WTC11 (cell line): ENCODE data around the gene MPST. TPM values are rescaled to one million over a fixed set of nuclear protein-coding genes. Genes with fewer than 3 reads are reported as not detected.

Experiments used
- ATAC-seq: fragments of 200-7000 bp; cut with Tn5 transposase; 2 replicates; pipeline ENCODE4 v1.10.0; 2021; ENCODE audit warnings: mild to moderate bottlenecking, moderate library complexity
- CTCF ChIA-PET: fragments of 300-600 bp; sonication (Branson Sonifier 250); formaldehyde crosslinking; loops from one replicate; lab custom pipeline; 2021; ENCODE audit warnings: antibody characterized with exemption; lab: Charles Lee
- POLR2A ChIA-PET: fragments of 350-600 bp; sonication (Branson Sonifier 250); formaldehyde crosslinking; loops from one replicate; lab custom pipeline; 2021; ENCODE audit warnings: antibody characterized with exemption; lab: Charles Lee
- DNase-seq: peaks from one replicate; pipeline ENCODE4 v3.0.0; 2021; ENCODE audit warnings: low spot score
- H3K27ac Mint-ChIP-seq: 2 replicates; pipeline ENCODE4 v1.8.0; 2021; ENCODE audit warnings: mixed read lengths
- H3K27me3 Mint-ChIP-seq: 2 replicates; pipeline ENCODE4 v1.8.0; 2021; ENCODE audit warnings: low read depth, mild to moderate bottlenecking, moderate library complexity, mixed read lengths
- H3K36me3 Mint-ChIP-seq: 2 replicates; pipeline ENCODE4 v1.8.0; 2021; ENCODE audit warnings: mixed read lengths
- H3K4me1 Mint-ChIP-seq: 2 replicates; pipeline ENCODE4 v1.8.0; 2022; ENCODE audit warnings: mixed read lengths
- H3K4me3 Mint-ChIP-seq: 2 replicates; pipeline ENCODE4 v1.8.0; 2021; ENCODE audit warnings: mild to moderate bottlenecking, moderate library complexity, mixed read lengths
- H3K9me3 Mint-ChIP-seq: 2 replicates; pipeline ENCODE4 v1.8.0; 2021; ENCODE audit warnings: mixed read lengths
- ELF4 ChIP-seq: sonication (generic); formaldehyde crosslinking; IDR thresholded peaks from 2 replicates; pipeline ENCODE4 v1.8.1; 2022; ENCODE audit warnings: low read depth, mild to moderate bottlenecking, moderate library complexity, missing genetic modification reagents
- HMGA2 ChIP-seq: fragments of 250-450 bp; sonication (Bioruptor Pico); IDR thresholded peaks from 2 replicates; pipeline ENCODE4 v1.4.0; 2021; ENCODE audit warnings: mild to moderate bottlenecking, moderate library complexity
- IRF2 ChIP-seq: sonication (generic); formaldehyde crosslinking; IDR thresholded peaks from 2 replicates; pipeline ENCODE4 v1.8.0; 2022; ENCODE audit warnings: low read depth, missing genetic modification reagents, borderline replicate concordance
- JAZF1 ChIP-seq: fragments of 250-450 bp; sonication (Bioruptor Pico); IDR thresholded peaks from 2 replicates; pipeline ENCODE4 v1.9.0; 2021; ENCODE audit warnings: moderate library complexity, mild to moderate bottlenecking, inconsistent platforms
- MYBL2 ChIP-seq: sonication (generic); formaldehyde crosslinking; IDR thresholded peaks from 2 replicates; pipeline ENCODE4 v1.8.1; 2023; ENCODE audit warnings: mild to moderate bottlenecking, moderate library complexity, missing genetic modification reagents
- PRRX2 ChIP-seq: fragments of 250-450 bp; sonication (Bioruptor Pico); IDR thresholded peaks from 2 replicates; pipeline ENCODE4 v1.8.0; 2021; ENCODE audit warnings: mild to moderate bottlenecking
- SMAD3 ChIP-seq: sonication (generic); formaldehyde crosslinking; IDR thresholded peaks from 2 replicates; pipeline ENCODE4 v1.8.0; 2022; ENCODE audit warnings: missing genetic modification reagents, mild to moderate bottlenecking, borderline replicate concordance
- SOX15 ChIP-seq: fragments of 250-450 bp; sonication (Bioruptor Pico); IDR thresholded peaks from 2 replicates; pipeline ENCODE4 v1.9.0; 2021; ENCODE audit warnings: mild to moderate bottlenecking
- SP1 ChIP-seq: sonication (generic); formaldehyde crosslinking; conservative IDR thresholded peaks from 2 replicates; pipeline ENCODE4 v1.8.1; 2022; ENCODE audit warnings: missing genetic modification reagents
- TCF7 ChIP-seq: sonication (generic); formaldehyde crosslinking; IDR thresholded peaks from 2 replicates; pipeline ENCODE4 v1.8.0; 2022; ENCODE audit warnings: mild to moderate bottlenecking, low read depth, missing genetic modification reagents, moderate library complexity
- TP53 ChIP-seq: sonication (generic); formaldehyde crosslinking; IDR thresholded peaks from 2 replicates; pipeline ENCODE4 v1.8.1; 2023; ENCODE audit warnings: mild to moderate bottlenecking, missing genetic modification reagents
- ZNF138 ChIP-seq: sonication (generic); formaldehyde crosslinking; conservative IDR thresholded peaks from 2 replicates; pipeline ENCODE4 v1.8.1; 2022; ENCODE audit warnings: mild to moderate bottlenecking, moderate library complexity, missing genetic modification reagents
- ZNF219 ChIP-seq: sonication (generic); formaldehyde crosslinking; IDR thresholded peaks from 2 replicates; pipeline ENCODE4 v1.8.0; 2023; ENCODE audit warnings: missing genetic modification reagents, mild to moderate bottlenecking, borderline replicate concordance
- ZNF423 ChIP-seq: fragments of 250-450 bp; sonication (Bioruptor Pico); IDR thresholded peaks from 2 replicates; pipeline ENCODE4 v2.1.2; 2022; ENCODE audit warnings: mild to moderate bottlenecking, moderate library complexity
- total RNA-seq: library from RNA; stranded (reverse); gene quantifications from 3 replicates; pipeline ENCODE4 v1.2.3, GENCODE V29; 2021
- TF ChIP-seq, protein P1 (sequence below): fragments of 250-450 bp; sonication (Bioruptor Pico); IDR thresholded peaks from 2 replicates; pipeline ENCODE4 v1.9.0; 2021; ENCODE audit warnings: mild to moderate bottlenecking
- TF ChIP-seq, protein P2 (sequence below): sonication (generic); formaldehyde crosslinking; IDR thresholded peaks from 2 replicates; pipeline ENCODE4 v1.8.0; 2022; ENCODE audit warnings: mild to moderate bottlenecking, missing genetic modification reagents
- TF ChIP-seq, protein P3 (sequence below): fragments of 250-450 bp; sonication (Bioruptor Pico); IDR thresholded peaks from 2 replicates; pipeline ENCODE4 v1.9.0; 2021; ENCODE audit warnings: mild to moderate bottlenecking
- TF ChIP-seq, protein P4 (sequence below): sonication (generic); formaldehyde crosslinking; IDR thresholded peaks from 2 replicates; pipeline ENCODE4 v1.8.1; 2023; ENCODE audit warnings: mild to moderate bottlenecking, missing genetic modification reagents, borderline replicate concordance

MPST gene
- total RNA-seq, 1 experiment from 2014 or later = 86.6 TPM

GRCh38 chr22:37054600-37055365, 35.2 kb downstream of the MPST start:
- ChIA-PET CTCF (interaction anchor here (1.3 to 1.7 kb wide), 4 partner anchors 9 to 78 kb away, joined by 3 to 6 read pairs (median 4); no protein-coding TSS in a partner anchor), POLR2A (no interaction called here)
- no peak for DNase-seq
- Mint-ChIP-seq H3K4me3 (no peak overlapping the region), H3K27ac (no peak overlapping the region), H3K4me1 (peaks cover 9% of the 10 kb centered on the region)
- TF ChIP-seq, protein P1, sequence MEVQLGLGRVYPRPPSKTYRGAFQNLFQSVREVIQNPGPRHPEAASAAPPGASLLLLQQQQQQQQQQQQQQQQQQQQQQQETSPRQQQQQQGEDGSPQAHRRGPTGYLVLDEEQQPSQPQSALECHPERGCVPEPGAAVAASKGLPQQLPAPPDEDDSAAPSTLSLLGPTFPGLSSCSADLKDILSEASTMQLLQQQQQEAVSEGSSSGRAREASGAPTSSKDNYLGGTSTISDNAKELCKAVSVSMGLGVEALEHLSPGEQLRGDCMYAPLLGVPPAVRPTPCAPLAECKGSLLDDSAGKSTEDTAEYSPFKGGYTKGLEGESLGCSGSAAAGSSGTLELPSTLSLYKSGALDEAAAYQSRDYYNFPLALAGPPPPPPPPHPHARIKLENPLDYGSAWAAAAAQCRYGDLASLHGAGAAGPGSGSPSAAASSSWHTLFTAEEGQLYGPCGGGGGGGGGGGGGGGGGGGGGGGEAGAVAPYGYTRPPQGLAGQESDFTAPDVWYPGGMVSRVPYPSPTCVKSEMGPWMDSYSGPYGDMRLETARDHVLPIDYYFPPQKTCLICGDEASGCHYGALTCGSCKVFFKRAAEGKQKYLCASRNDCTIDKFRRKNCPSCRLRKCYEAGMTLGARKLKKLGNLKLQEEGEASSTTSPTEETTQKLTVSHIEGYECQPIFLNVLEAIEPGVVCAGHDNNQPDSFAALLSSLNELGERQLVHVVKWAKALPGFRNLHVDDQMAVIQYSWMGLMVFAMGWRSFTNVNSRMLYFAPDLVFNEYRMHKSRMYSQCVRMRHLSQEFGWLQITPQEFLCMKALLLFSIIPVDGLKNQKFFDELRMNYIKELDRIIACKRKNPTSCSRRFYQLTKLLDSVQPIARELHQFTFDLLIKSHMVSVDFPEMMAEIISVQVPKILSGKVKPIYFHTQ (CRISPR knock-in tag) = no peak
- TF ChIP-seq, protein P2, sequence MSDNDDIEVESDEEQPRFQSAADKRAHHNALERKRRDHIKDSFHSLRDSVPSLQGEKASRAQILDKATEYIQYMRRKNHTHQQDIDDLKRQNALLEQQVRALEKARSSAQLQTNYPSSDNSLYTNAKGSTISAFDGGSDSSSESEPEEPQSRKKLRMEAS (CRISPR knock-in tag) = no peak
- TF ChIP-seq ZNF138 (no peak), MYBL2 (CRISPR knock-in tag) (no peak), IRF2 (CRISPR knock-in tag) (no peak), SMAD3 (CRISPR knock-in tag) (no peak), TP53 (CRISPR knock-in tag) (no peak), HMGA2 (CRISPR knock-in tag) (no peak), TCF7 (CRISPR knock-in tag) (no peak), ELF4 (CRISPR knock-in tag) (no peak), JAZF1 (CRISPR knock-in tag) (no peak), ZNF219 (no peak), SOX15 (no peak), SP1 (CRISPR knock-in tag) (no peak), ZNF423 (CRISPR knock-in tag) (no peak)
- TF ChIP-seq, protein P3, sequence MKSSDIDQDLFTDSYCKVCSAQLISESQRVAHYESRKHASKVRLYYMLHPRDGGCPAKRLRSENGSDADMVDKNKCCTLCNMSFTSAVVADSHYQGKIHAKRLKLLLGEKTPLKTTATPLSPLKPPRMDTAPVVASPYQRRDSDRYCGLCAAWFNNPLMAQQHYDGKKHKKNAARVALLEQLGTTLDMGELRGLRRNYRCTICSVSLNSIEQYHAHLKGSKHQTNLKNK = no peak
- TF ChIP-seq, protein P4, sequence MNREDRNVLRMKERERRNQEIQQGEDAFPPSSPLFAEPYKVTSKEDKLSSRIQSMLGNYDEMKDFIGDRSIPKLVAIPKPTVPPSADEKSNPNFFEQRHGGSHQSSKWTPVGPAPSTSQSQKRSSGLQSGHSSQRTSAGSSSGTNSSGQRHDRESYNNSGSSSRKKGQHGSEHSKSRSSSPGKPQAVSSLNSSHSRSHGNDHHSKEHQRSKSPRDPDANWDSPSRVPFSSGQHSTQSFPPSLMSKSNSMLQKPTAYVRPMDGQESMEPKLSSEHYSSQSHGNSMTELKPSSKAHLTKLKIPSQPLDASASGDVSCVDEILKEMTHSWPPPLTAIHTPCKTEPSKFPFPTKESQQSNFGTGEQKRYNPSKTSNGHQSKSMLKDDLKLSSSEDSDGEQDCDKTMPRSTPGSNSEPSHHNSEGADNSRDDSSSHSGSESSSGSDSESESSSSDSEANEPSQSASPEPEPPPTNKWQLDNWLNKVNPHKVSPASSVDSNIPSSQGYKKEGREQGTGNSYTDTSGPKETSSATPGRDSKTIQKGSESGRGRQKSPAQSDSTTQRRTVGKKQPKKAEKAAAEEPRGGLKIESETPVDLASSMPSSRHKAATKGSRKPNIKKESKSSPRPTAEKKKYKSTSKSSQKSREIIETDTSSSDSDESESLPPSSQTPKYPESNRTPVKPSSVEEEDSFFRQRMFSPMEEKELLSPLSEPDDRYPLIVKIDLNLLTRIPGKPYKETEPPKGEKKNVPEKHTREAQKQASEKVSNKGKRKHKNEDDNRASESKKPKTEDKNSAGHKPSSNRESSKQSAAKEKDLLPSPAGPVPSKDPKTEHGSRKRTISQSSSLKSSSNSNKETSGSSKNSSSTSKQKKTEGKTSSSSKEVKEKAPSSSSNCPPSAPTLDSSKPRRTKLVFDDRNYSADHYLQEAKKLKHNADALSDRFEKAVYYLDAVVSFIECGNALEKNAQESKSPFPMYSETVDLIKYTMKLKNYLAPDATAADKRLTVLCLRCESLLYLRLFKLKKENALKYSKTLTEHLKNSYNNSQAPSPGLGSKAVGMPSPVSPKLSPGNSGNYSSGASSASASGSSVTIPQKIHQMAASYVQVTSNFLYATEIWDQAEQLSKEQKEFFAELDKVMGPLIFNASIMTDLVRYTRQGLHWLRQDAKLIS (CRISPR knock-in tag) = no peak
- TF ChIP-seq, all 79 proteins: peak for 0
- Mint-ChIP-seq H3K9me3 (no peaks in the 10 kb centered on the region), H3K27me3 (peaks cover 4% of the 10 kb centered on the region; the same call in 1 of the 2 replicates), H3K36me3 (peaks cover 9% of the 10 kb centered on the region)
- no peak for ATAC-seq

DNA sequence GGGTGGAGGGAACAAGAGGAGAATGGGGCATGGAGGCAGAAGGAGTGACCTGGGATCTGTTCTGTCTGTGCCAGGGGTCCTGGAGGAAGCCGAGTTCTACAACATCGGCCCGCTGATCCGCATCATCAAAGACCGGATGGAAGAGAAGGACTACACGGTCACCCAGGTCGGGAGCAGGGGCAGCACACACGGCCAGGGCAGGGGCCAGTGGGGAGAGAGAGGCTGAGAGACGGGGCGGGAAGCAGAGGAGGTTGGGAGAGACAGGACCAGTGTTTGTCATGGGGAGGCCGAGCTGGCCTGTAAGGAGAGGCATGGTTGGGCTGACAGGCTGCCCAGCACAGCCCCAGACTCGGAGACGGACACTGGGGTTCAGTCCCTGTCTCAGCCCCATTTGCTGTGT, 36.7 kb downstream of the MPST start:
- no peak overlapping the region for H3K27ac Mint-ChIP-seq
- ChIA-PET CTCF (interaction anchor here (1.7 kb wide), 1 partner anchor 12 kb away, joined by 4 read pairs; no protein-coding TSS in a partner anchor), POLR2A (no interaction called here)
- peaks cover 9% of the 10 kb centered on the region for H3K36me3 Mint-ChIP-seq
- peaks cover 5% of the 10 kb centered on the region for H3K4me1 Mint-ChIP-seq
- DNase-seq (no peak), ATAC-seq (no peak)
- no peak for TF ChIP-seq PRRX2 (CRISPR knock-in tag)
- H3K9me3 Mint-ChIP-seq = no peaks in the 10 kb centered on the region
- no peak overlapping the region for H3K4me3 Mint-ChIP-seq
- no peaks in the 10 kb centered on the region; the same call in 1 of the 2 replicates for H3K27me3 Mint-ChIP-seq
